OCI-LY1 (cell line): ENCODE results near the gene SLC30A4.

Source experiments
- CTCF ChIP-seq: fragments of 200-600 bp; sonication (generic), shearing (Covaris generic); IDR thresholded peaks from 2 replicates; pipeline ENCODE4 v1.5.1; 2017; ENCODE audit warnings: mild to moderate bottlenecking, antibody characterized with exemption, low read length, moderate library complexity, mixed read lengths
- EZH2 ChIP-seq: fragments of 200-600 bp; sonication (generic), shearing (Covaris generic); IDR thresholded peaks from 2 replicates; pipeline ENCODE4 v1.8.0; 2017; ENCODE audit warnings: borderline replicate concordance, mixed run types, mild to moderate bottlenecking, antibody characterized with exemption, low read length, moderate library complexity, mixed read lengths

DNA sequence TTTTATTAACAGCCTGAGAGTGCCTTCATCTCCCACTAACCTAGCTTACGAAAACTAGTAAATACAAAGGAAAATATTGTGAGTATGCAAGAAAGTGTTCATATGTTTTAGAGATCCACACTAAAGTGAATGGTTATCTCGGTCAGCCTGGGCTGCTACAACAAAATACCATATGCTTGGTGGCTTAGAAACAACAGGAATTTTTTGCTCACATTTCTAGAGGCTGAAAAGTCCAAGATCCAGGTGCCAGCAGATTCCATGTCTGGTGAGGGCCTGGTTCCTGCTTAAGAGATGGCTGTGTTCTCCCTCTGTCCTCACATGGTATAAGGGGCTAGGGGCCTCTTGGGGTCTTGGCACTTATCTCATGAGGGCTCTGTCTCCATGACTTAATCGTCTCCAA, 20.5 kb upstream of the SLC30A4 start:
- no peak for TF ChIP-seq EZH2
- no peak for TF ChIP-seq CTCF
